Measurements from ENCODE around the gene GNRHR. TPM values are rescaled to one million over a fixed set of nuclear protein-coding genes. Genes with fewer than 3 reads are reported as not detected.
A peak's percentile ranks its signal among the peaks of the same experiment; 100 is the strongest.
"Not testable (repeated sequence)": the region's sequence is repeated elsewhere in the genome, so short reads cannot be mapped to it uniquely, and the experiment has no call there.

GNRHR gene
- total RNA-seq, result not detected

- Mint-ChIP-seq H3K27me3 (ENCODE audit: low read depth) (no peaks in the 10 kb centered on the region), H3K4me1 (ENCODE audit: low read depth) (no peaks in the 10 kb centered on the region), H3K9me3 (no peaks in the 10 kb centered on the region), H3K4me3 (no peak within 1 kb of the TSS), H3K36me3 (ENCODE audit: insufficient read depth) (peaks cover 2% of the 10 kb centered on the region)
- ATAC-seq (no peak), DNase-seq (no peak)
These were observed at the start of gene GNRHR for GRCh38 chr4:67754288-67754687. TSS of gene GNRHR (minus strand) at chr4:67754388. CDS start at chr4:67754335, 53 bp downstream.

- H3K27me3 Mint-ChIP-seq (ENCODE audit: low read depth), result no peaks in the 10 kb centered on the region
- no peak for DNase-seq
- H3K4me3 Mint-ChIP-seq, result no peak overlapping the region
- H3K9me3 Mint-ChIP-seq, result no peaks in the 10 kb centered on the region
- no peak for ATAC-seq
- no peaks in the 10 kb centered on the region for H3K4me1 Mint-ChIP-seq (ENCODE audit: low read depth)
- H3K36me3 Mint-ChIP-seq (ENCODE audit: insufficient read depth), result peaks cover 3% of the 10 kb centered on the region
These were observed 42.6 kb upstream of the GNRHR start for GRCh38 chr4:67796810-67797209.

- H3K27me3 Mint-ChIP-seq (ENCODE audit: low read depth), result no peaks in the 10 kb centered on the region
- no peak overlapping the region for H3K4me3 Mint-ChIP-seq
- no peaks in the 10 kb centered on the region for H3K9me3 Mint-ChIP-seq
- no peak for ATAC-seq
- H3K4me1 Mint-ChIP-seq (ENCODE audit: low read depth), result no peaks in the 10 kb centered on the region
- no peak for DNase-seq
- H3K36me3 Mint-ChIP-seq (ENCODE audit: insufficient read depth), result peaks cover 3% of the 10 kb centered on the region
These were observed 36.5 kb upstream of the GNRHR start for GRCh38 chr4:67790721-67791120.

- Mint-ChIP-seq H3K4me1 (ENCODE audit: low read depth) (no peaks in the 10 kb centered on the region), H3K4me3 (no peak overlapping the region), H3K36me3 (ENCODE audit: insufficient read depth) (peaks cover 3% of the 10 kb centered on the region), H3K9me3 (no peaks in the 10 kb centered on the region), H3K27me3 (ENCODE audit: low read depth) (no peaks in the 10 kb centered on the region)
- DNase-seq (no peak), ATAC-seq (no peak)
These were observed 33.1 kb upstream of the GNRHR start for GRCh38 chr4:67787311-67787710.

- Mint-ChIP-seq H3K4me3 (no peak overlapping the region), H3K27me3 (ENCODE audit: low read depth) (no peaks in the 10 kb centered on the region), H3K9me3 (no peaks in the 10 kb centered on the region), H3K36me3 (ENCODE audit: insufficient read depth) (no peaks in the 10 kb centered on the region), H3K4me1 (ENCODE audit: low read depth) (no peaks in the 10 kb centered on the region)
- no peak for ATAC-seq
- no peak for DNase-seq
These were observed 31.3 kb upstream of the GNRHR start for GRCh38 chr4:67785528-67785927.

GRCh38 chr4:67779631-67780030, 25.4 kb upstream of the GNRHR start:
- no peak for DNase-seq
- no peak for ATAC-seq
- Mint-ChIP-seq H3K4me1 (ENCODE audit: low read depth) (no peaks in the 10 kb centered on the region), H3K36me3 (ENCODE audit: insufficient read depth) (no peaks in the 10 kb centered on the region), H3K9me3 (no peaks in the 10 kb centered on the region), H3K27me3 (ENCODE audit: low read depth) (no peaks in the 10 kb centered on the region), H3K4me3 (no peak overlapping the region)

GRCh38 chr4:67776746-67777145, 22.6 kb upstream of the GNRHR start:
- H3K4me3 Mint-ChIP-seq, result no peak overlapping the region
- H3K27me3 Mint-ChIP-seq (ENCODE audit: low read depth), result no peaks in the 10 kb centered on the region
- no peak for DNase-seq
- H3K9me3 Mint-ChIP-seq, result no peaks in the 10 kb centered on the region
- no peaks in the 10 kb centered on the region for H3K36me3 Mint-ChIP-seq (ENCODE audit: insufficient read depth)
- H3K4me1 Mint-ChIP-seq (ENCODE audit: low read depth), result no peaks in the 10 kb centered on the region
- no peak for ATAC-seq

- Mint-ChIP-seq H3K4me1 (ENCODE audit: low read depth) (no peaks in the 10 kb centered on the region), H3K36me3 (ENCODE audit: insufficient read depth) (peaks cover 6% of the 10 kb centered on the region), H3K4me3 (no peak overlapping the region), H3K27me3 (ENCODE audit: low read depth) (no peaks in the 10 kb centered on the region), H3K9me3 (no peaks in the 10 kb centered on the region)
- ATAC-seq (no peak), DNase-seq (no peak)
These were observed 16.2 kb upstream of the GNRHR start for GRCh38 chr4:67770422-67770821.

GRCh38 chr4:67765928-67766327, 11.7 kb upstream of the GNRHR start:
- no peak for ATAC-seq
- H3K27me3 Mint-ChIP-seq (ENCODE audit: low read depth), result no peaks in the 10 kb centered on the region
- peaks cover 6% of the 10 kb centered on the region for H3K36me3 Mint-ChIP-seq (ENCODE audit: insufficient read depth)
- H3K9me3 Mint-ChIP-seq, result no peaks in the 10 kb centered on the region
- peaks cover 3% of the 10 kb centered on the region for H3K4me1 Mint-ChIP-seq (ENCODE audit: low read depth)
- H3K4me3 Mint-ChIP-seq, result no peak overlapping the region
- DNase-seq, result no peak

- H3K4me1 Mint-ChIP-seq (ENCODE audit: low read depth), result peaks cover 3% of the 10 kb centered on the region
- H3K27me3 Mint-ChIP-seq (ENCODE audit: low read depth), result no peaks in the 10 kb centered on the region
- no peak overlapping the region for H3K4me3 Mint-ChIP-seq
- ATAC-seq (no peak), DNase-seq (no peak)
- no peaks in the 10 kb centered on the region for H3K9me3 Mint-ChIP-seq
- H3K36me3 Mint-ChIP-seq (ENCODE audit: insufficient read depth), result peaks cover 6% of the 10 kb centered on the region
These were observed 11.2 kb upstream of the GNRHR start for GRCh38 chr4:67765401-67765800.

- DNase-seq (no peak), ATAC-seq (no peak)
- no peak overlapping the region for H3K4me3 Mint-ChIP-seq
- peaks cover 6% of the 10 kb centered on the region for H3K36me3 Mint-ChIP-seq (ENCODE audit: insufficient read depth)
- H3K9me3 Mint-ChIP-seq, result no peaks in the 10 kb centered on the region
- H3K27me3 Mint-ChIP-seq (ENCODE audit: low read depth), result no peaks in the 10 kb centered on the region
- H3K4me1 Mint-ChIP-seq (ENCODE audit: low read depth), result peaks cover 3% of the 10 kb centered on the region
These were observed 10.0 kb upstream of the GNRHR start for GRCh38 chr4:67764183-67764582.

- ATAC-seq, result peak; percentile 66 to 77
- no peak for DNase-seq
- H3K36me3 Mint-ChIP-seq (ENCODE audit: insufficient read depth), result peaks cover 2% of the 10 kb centered on the region
- H3K9me3 Mint-ChIP-seq, result no peaks in the 10 kb centered on the region
- H3K4me1 Mint-ChIP-seq (ENCODE audit: low read depth), result peaks cover 3% of the 10 kb centered on the region
- H3K4me3 Mint-ChIP-seq, result no peak overlapping the region
- no peaks in the 10 kb centered on the region for H3K27me3 Mint-ChIP-seq (ENCODE audit: low read depth)
These were observed 7.9 kb upstream of the GNRHR start for GRCh38 chr4:67762086-67762485.

- H3K9me3 Mint-ChIP-seq; H3K36me3 Mint-ChIP-seq (ENCODE audit: insufficient read depth); H3K4me1 Mint-ChIP-seq (ENCODE audit: low read depth); H3K4me3 Mint-ChIP-seq; H3K27me3 Mint-ChIP-seq (ENCODE audit: low read depth); ATAC-seq; DNase-seq: not testable (repeated sequence)
These were observed 2.8 kb upstream of the GNRHR start for GRCh38 chr4:67756991-67757390.

- H3K36me3 Mint-ChIP-seq (ENCODE audit: insufficient read depth), result peaks cover 2% of the 10 kb centered on the region
- H3K4me1 Mint-ChIP-seq (ENCODE audit: low read depth), result no peaks in the 10 kb centered on the region
- no peaks in the 10 kb centered on the region for H3K27me3 Mint-ChIP-seq (ENCODE audit: low read depth)
- no peak for ATAC-seq
- no peak overlapping the region for H3K4me3 Mint-ChIP-seq
- DNase-seq, result no peak
- no peaks in the 10 kb centered on the region for H3K9me3 Mint-ChIP-seq
These were observed 1.8 kb upstream of the GNRHR start for GRCh38 chr4:67755974-67756373.

- ATAC-seq (no peak), DNase-seq (no peak)
- H3K27me3 Mint-ChIP-seq (ENCODE audit: low read depth), result no peaks in the 10 kb centered on the region
- peaks cover 8% of the 10 kb centered on the region for H3K4me1 Mint-ChIP-seq (ENCODE audit: low read depth)
- no peaks in the 10 kb centered on the region for H3K9me3 Mint-ChIP-seq
- H3K36me3 Mint-ChIP-seq (ENCODE audit: insufficient read depth), result no peaks in the 10 kb centered on the region
- no peak overlapping the region for H3K4me3 Mint-ChIP-seq
These were observed 2.9 kb downstream of the GNRHR start for GRCh38 chr4:67751260-67751659.

- Mint-ChIP-seq H3K4me1 (ENCODE audit: low read depth) (peaks cover 8% of the 10 kb centered on the region), H3K36me3 (ENCODE audit: insufficient read depth) (no peaks in the 10 kb centered on the region), H3K4me3 (no peak overlapping the region), H3K9me3 (no peaks in the 10 kb centered on the region), H3K27me3 (ENCODE audit: low read depth) (no peaks in the 10 kb centered on the region)
- ATAC-seq, result no peak
- no peak for DNase-seq
These were observed 3.5 kb downstream of the GNRHR start for GRCh38 chr4:67750691-67751090.

All from activated T-cell treated with anti-CD3 and anti-CD28 coated beads, Interleukin-2, amount 50 U/mL, for 4 hours (primary cell).